HL-60 (cell line): ENCODE measurements around the gene CNTN2.

ENCODE experiments used
- GABPA ChIP-seq: IDR thresholded peaks from 2 replicates; pipeline ENCODE4 v1.6.1; 2012; ENCODE audit warnings: low read depth
- SPI1 ChIP-seq: IDR thresholded peaks from 2 replicates; pipeline ENCODE4 v1.6.1; 2012; ENCODE audit warnings: low read depth, mild to moderate bottlenecking, borderline replicate concordance
- TF ChIP-seq, protein P1 (sequence below): IDR thresholded peaks from one replicate; pipeline ENCODE4 v1.5.1; 2011; ENCODE audit warnings: low read length, control low read depth, inconsistent platforms; ENCODE audit not compliant: insufficient read depth
- TF ChIP-seq, protein P2 (sequence below): IDR thresholded peaks from 2 replicates; pipeline ENCODE4 v1.6.1; 2012; ENCODE audit warnings: low read depth; ENCODE audit not compliant: insufficient replicate concordance

DNA sequence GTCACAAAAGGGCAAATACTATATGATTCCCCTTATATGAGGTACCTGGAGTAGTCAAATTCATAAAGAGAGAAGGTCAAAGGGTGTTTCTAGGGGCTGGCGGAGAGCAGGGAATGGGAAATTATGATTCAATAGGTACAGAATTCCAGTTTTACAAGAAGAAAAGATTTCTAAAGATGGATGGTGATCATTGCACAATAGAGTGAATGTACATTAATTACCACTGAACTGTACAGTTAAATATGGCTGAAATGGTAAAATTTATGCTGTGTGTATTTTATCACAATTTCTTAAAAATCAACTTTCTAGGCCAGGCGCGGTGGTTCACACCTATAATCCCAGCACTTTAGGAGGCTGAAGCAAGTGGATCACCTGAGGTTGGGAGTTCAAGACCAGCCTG is 59.4 kb downstream of the CNTN2 start:
- TF ChIP-seq, protein P1, sequence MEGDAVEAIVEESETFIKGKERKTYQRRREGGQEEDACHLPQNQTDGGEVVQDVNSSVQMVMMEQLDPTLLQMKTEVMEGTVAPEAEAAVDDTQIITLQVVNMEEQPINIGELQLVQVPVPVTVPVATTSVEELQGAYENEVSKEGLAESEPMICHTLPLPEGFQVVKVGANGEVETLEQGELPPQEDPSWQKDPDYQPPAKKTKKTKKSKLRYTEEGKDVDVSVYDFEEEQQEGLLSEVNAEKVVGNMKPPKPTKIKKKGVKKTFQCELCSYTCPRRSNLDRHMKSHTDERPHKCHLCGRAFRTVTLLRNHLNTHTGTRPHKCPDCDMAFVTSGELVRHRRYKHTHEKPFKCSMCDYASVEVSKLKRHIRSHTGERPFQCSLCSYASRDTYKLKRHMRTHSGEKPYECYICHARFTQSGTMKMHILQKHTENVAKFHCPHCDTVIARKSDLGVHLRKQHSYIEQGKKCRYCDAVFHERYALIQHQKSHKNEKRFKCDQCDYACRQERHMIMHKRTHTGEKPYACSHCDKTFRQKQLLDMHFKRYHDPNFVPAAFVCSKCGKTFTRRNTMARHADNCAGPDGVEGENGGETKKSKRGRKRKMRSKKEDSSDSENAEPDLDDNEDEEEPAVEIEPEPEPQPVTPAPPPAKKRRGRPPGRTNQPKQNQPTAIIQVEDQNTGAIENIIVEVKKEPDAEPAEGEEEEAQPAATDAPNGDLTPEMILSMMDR = no peak
- no peak for TF ChIP-seq GABPA
- no peak for TF ChIP-seq SPI1
- TF ChIP-seq, protein P2, sequence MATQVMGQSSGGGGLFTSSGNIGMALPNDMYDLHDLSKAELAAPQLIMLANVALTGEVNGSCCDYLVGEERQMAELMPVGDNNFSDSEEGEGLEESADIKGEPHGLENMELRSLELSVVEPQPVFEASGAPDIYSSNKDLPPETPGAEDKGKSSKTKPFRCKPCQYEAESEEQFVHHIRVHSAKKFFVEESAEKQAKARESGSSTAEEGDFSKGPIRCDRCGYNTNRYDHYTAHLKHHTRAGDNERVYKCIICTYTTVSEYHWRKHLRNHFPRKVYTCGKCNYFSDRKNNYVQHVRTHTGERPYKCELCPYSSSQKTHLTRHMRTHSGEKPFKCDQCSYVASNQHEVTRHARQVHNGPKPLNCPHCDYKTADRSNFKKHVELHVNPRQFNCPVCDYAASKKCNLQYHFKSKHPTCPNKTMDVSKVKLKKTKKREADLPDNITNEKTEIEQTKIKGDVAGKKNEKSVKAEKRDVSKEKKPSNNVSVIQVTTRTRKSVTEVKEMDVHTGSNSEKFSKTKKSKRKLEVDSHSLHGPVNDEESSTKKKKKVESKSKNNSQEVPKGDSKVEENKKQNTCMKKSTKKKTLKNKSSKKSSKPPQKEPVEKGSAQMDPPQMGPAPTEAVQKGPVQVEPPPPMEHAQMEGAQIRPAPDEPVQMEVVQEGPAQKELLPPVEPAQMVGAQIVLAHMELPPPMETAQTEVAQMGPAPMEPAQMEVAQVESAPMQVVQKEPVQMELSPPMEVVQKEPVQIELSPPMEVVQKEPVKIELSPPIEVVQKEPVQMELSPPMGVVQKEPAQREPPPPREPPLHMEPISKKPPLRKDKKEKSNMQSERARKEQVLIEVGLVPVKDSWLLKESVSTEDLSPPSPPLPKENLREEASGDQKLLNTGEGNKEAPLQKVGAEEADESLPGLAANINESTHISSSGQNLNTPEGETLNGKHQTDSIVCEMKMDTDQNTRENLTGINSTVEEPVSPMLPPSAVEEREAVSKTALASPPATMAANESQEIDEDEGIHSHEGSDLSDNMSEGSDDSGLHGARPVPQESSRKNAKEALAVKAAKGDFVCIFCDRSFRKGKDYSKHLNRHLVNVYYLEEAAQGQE = no peak
